ENCODE results near the gene LRRC72. TPM values are rescaled to one million over a fixed set of nuclear protein-coding genes. Genes with fewer than 3 reads are reported as not detected.
"Not testable (repeated sequence)": the region's sequence is repeated elsewhere in the genome, so short reads cannot be mapped to it uniquely, and the experiment has no call there.

LRRC72 gene
- total RNA-seq, 1 donor from 2014 or later = not detected

DNA sequence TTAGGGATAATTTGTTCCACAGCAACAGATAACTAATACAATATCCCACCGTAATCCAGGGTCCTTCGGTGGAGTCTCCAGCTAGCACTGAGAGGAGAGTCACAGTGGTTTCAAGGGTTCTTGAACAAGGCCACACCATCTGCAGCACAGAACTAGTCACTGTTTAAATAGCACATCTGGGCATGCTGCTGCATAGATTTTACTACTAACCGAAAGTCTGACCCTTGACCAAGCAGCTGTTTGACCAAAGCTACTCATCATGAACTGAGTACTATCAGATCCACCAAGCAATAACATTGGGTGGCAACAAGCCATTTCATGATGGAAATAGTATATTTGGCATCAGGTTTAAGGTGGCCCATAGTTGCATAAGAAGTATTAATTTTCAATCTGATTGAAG lies 65.8 kb downstream of the LRRC72 start:
- Mint-ChIP-seq H3K4me1 (ENCODE audit: low read depth, unreplicated experiment) (peaks cover 16% of the 10 kb centered on the region), H3K9me3 (ENCODE audit: unreplicated experiment) (no peaks in the 10 kb centered on the region), H3K27ac (ENCODE audit: unreplicated experiment) (no peak overlapping the region), H3K36me3 (ENCODE audit: low read depth, unreplicated experiment) (peaks cover 2% of the 10 kb centered on the region), H3K27me3 (ENCODE audit: low read depth, unreplicated experiment) (no peaks in the 10 kb centered on the region), H3K4me3 (ENCODE audit: unreplicated experiment) (no peak overlapping the region)
- Histone ChIP-seq H3K27ac (ENCODE audit: low read depth, low read length) (no peak overlapping the region), H4K20me1 (ENCODE audit: insufficient read depth, low read length) (no peaks in the 10 kb centered on the region), H3K4me1 (ENCODE audit: insufficient read depth, low read length) (no peaks in the 10 kb centered on the region), H3K36me3 (ENCODE audit: insufficient read depth, low read length) (no peaks in the 10 kb centered on the region), H3K4me2 (ENCODE audit: low read length) (no peak overlapping the region), H3K27me3 (ENCODE audit: insufficient read depth, low read length) (no peaks in the 10 kb centered on the region), H2AFZ (ENCODE audit: low read depth, low read length) (no peak overlapping the region), H3K79me2 (ENCODE audit: insufficient read depth, low read length) (no peaks in the 10 kb centered on the region), H3K9ac (ENCODE audit: low read length) (no peak overlapping the region), H3K4me3 (ENCODE audit: insufficient read depth, low read depth, low read length) (no peak overlapping the region), H3K9me3 (ENCODE audit: insufficient read depth, low read depth, low read length) (no peaks in the 10 kb centered on the region)
- TF ChIP-seq EZH2 (IDR thresholded peaks at IDR 0.05; ENCODE audit: insufficient read depth, low read length) (no peak), CTCF (IDR thresholded peaks at IDR 0.05; ENCODE audit: insufficient read depth, low read depth, low read length) (no peak)
- DNase-seq (ENCODE audit: low read depth) = no peak
- FAIRE-seq = no peak

DNA sequence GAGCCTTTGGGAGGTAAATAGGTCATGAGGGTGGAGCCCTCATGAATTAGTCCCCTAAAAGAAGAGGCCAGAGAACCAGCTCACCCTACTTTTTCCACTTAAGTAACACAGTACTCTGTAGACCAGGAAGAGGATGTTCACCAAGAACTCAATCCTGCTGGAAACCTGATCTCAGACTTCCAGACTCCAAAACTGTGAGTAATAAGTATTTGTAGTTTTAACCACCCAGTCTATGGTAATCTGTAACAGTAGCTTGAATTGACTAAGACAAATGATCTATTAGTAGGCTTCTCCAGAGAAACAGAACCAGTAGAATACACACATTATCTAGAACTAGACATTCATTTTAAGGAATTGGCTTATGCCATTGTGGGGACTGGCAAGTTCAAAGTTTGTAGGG lies 67.4 kb downstream of the LRRC72 start:
- Mint-ChIP-seq H3K4me3 (ENCODE audit: unreplicated experiment) (no peak overlapping the region), H3K27ac (ENCODE audit: unreplicated experiment) (no peak overlapping the region), H3K27me3 (ENCODE audit: low read depth, unreplicated experiment) (no peaks in the 10 kb centered on the region), H3K4me1 (ENCODE audit: low read depth, unreplicated experiment) (peaks cover 16% of the 10 kb centered on the region), H3K36me3 (ENCODE audit: low read depth, unreplicated experiment) (peaks cover 8% of the 10 kb centered on the region), H3K9me3 (ENCODE audit: unreplicated experiment) (no peaks in the 10 kb centered on the region)
- no peaks in the 10 kb centered on the region for H3K79me2 ChIP-seq (ENCODE audit: insufficient read depth, low read length)
- H3K9ac ChIP-seq (ENCODE audit: low read length) = no peak overlapping the region
- TF ChIP-seq EZH2 (IDR thresholded peaks at IDR 0.05; ENCODE audit: insufficient read depth, low read length) (no peak), CTCF (IDR thresholded peaks at IDR 0.05; ENCODE audit: insufficient read depth, low read depth, low read length) (no peak)
- H3K36me3 ChIP-seq (ENCODE audit: insufficient read depth, low read length) = no peaks in the 10 kb centered on the region
- H3K4me2 ChIP-seq (ENCODE audit: low read length) = no peak overlapping the region
- H3K9me3 ChIP-seq (ENCODE audit: insufficient read depth, low read depth, low read length) = no peaks in the 10 kb centered on the region
- no peak overlapping the region for H2AFZ ChIP-seq (ENCODE audit: low read depth, low read length)
- FAIRE-seq (peak; percentile 13), DNase-seq (ENCODE audit: low read depth) (peak; percentile 71)
- no peaks in the 10 kb centered on the region for H4K20me1 ChIP-seq (ENCODE audit: insufficient read depth, low read length)
- H3K4me1 ChIP-seq (ENCODE audit: insufficient read depth, low read length) = no peaks in the 10 kb centered on the region
- H3K27me3 ChIP-seq (ENCODE audit: insufficient read depth, low read length) = no peaks in the 10 kb centered on the region
- H3K27ac ChIP-seq (ENCODE audit: low read depth, low read length) = no peak overlapping the region
- no peak overlapping the region for H3K4me3 ChIP-seq (ENCODE audit: insufficient read depth, low read depth, low read length)

DNA sequence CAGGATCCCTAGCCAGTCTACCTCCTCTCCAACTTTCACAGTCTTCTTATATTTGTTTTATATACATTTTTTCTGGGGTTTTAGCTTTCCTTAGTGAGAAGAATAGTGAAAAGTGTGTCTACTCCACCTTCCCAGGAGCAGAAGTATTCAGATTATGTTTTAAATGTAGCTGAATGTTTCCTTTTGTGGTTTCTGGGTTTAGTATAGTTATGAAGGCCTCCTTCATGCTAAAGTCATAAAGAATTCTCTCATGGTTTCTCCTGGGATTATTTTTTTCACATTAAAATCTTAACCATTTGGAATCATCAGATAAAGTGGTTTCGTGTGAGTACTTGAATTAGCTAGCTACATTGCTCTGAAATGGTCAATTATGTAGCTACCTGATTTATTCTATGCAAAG lies 68.1 kb downstream of the LRRC72 start:
- no peak overlapping the region for H3K4me2 ChIP-seq (ENCODE audit: low read length)
- no peaks in the 10 kb centered on the region for H3K27me3 ChIP-seq (ENCODE audit: insufficient read depth, low read length)
- TF ChIP-seq CTCF (IDR thresholded peaks at IDR 0.05; ENCODE audit: insufficient read depth, low read depth, low read length) (no peak), EZH2 (IDR thresholded peaks at IDR 0.05; ENCODE audit: insufficient read depth, low read length) (no peak)
- Mint-ChIP-seq H3K4me1 (ENCODE audit: low read depth, unreplicated experiment) (peaks cover 16% of the 10 kb centered on the region), H3K36me3 (ENCODE audit: low read depth, unreplicated experiment) (peaks cover 8% of the 10 kb centered on the region), H3K27ac (ENCODE audit: unreplicated experiment) (no peak overlapping the region), H3K4me3 (ENCODE audit: unreplicated experiment) (no peak overlapping the region), H3K9me3 (ENCODE audit: unreplicated experiment) (no peaks in the 10 kb centered on the region), H3K27me3 (ENCODE audit: low read depth, unreplicated experiment) (no peaks in the 10 kb centered on the region)
- no peaks in the 10 kb centered on the region for H3K79me2 ChIP-seq (ENCODE audit: insufficient read depth, low read length)
- H3K36me3 ChIP-seq (ENCODE audit: insufficient read depth, low read length) = peaks cover under 1% of the 10 kb centered on the region
- no peaks in the 10 kb centered on the region for H3K4me1 ChIP-seq (ENCODE audit: insufficient read depth, low read length)
- FAIRE-seq (no peak), DNase-seq (ENCODE audit: low read depth) (no peak)
- no peak overlapping the region for H2AFZ ChIP-seq (ENCODE audit: low read depth, low read length)
- no peak overlapping the region for H3K27ac ChIP-seq (ENCODE audit: low read depth, low read length)
- no peak overlapping the region for H3K4me3 ChIP-seq (ENCODE audit: insufficient read depth, low read depth, low read length)
- no peaks in the 10 kb centered on the region for H4K20me1 ChIP-seq (ENCODE audit: insufficient read depth, low read length)
- H3K9me3 ChIP-seq (ENCODE audit: insufficient read depth, low read depth, low read length) = no peaks in the 10 kb centered on the region
- H3K9ac ChIP-seq (ENCODE audit: low read length) = no peak overlapping the region

GRCh38 chr7:16595596-16595995 lies 69.0 kb downstream of the LRRC72 start:
- FAIRE-seq; H3K36me3 Mint-ChIP-seq (ENCODE audit: low read depth, unreplicated experiment); H3K9ac ChIP-seq (ENCODE audit: low read length); H3K36me3 ChIP-seq (ENCODE audit: insufficient read depth, low read length); H3K9me3 Mint-ChIP-seq (ENCODE audit: unreplicated experiment); H2AFZ ChIP-seq (ENCODE audit: low read depth, low read length); H4K20me1 ChIP-seq (ENCODE audit: insufficient read depth, low read length); H3K27ac ChIP-seq (ENCODE audit: low read depth, low read length); H3K4me2 ChIP-seq (ENCODE audit: low read length); H3K27me3 ChIP-seq (ENCODE audit: insufficient read depth, low read length); H3K27me3 Mint-ChIP-seq (ENCODE audit: low read depth, unreplicated experiment); H3K9me3 ChIP-seq (ENCODE audit: insufficient read depth, low read depth, low read length); DNase-seq (ENCODE audit: low read depth); H3K4me1 ChIP-seq (ENCODE audit: insufficient read depth, low read length); H3K79me2 ChIP-seq (ENCODE audit: insufficient read depth, low read length); H3K4me3 ChIP-seq (ENCODE audit: insufficient read depth, low read depth, low read length); H3K27ac Mint-ChIP-seq (ENCODE audit: unreplicated experiment); H3K4me3 Mint-ChIP-seq (ENCODE audit: unreplicated experiment): not testable (repeated sequence)
- H3K4me1 Mint-ChIP-seq (ENCODE audit: low read depth, unreplicated experiment) = peaks cover 12% of the 10 kb centered on the region

All from astrocyte (in vitro differentiated cells and primary cell).